HUES64 (cell line): ENCODE data around the gene GPR160.

Experiments used
- H3K27ac ChIP-seq: 2 replicates; pipeline ENCODE4 v1.7.0; 2013; ENCODE audit warnings: low read depth, low read length, inconsistent platforms
- H3K27me3 ChIP-seq: 2 replicates; pipeline ENCODE4 v1.6.1; 2013; ENCODE audit warnings: mild to moderate bottlenecking, low read length; ENCODE audit not compliant: insufficient read depth
- H3K36me3 ChIP-seq: 2 replicates; pipeline ENCODE4 v1.6.1; 2013; ENCODE audit warnings: mild to moderate bottlenecking, low read length; ENCODE audit not compliant: insufficient read depth
- H3K4me1 ChIP-seq: 2 replicates; pipeline ENCODE4 v1.6.1; 2013; ENCODE audit warnings: mild to moderate bottlenecking, low read length, moderate library complexity; ENCODE audit not compliant: insufficient read depth
- H3K4me3 ChIP-seq: 2 replicates; pipeline ENCODE4 v1.5.1; 2013; ENCODE audit warnings: mild to moderate bottlenecking, low read length, moderate library complexity
- H3K9ac ChIP-seq: 2 replicates; pipeline ENCODE4 v1.6.1; 2013; ENCODE audit warnings: mild to moderate bottlenecking, low read depth, low read length
- H3K9me3 ChIP-seq: 2 replicates; pipeline ENCODE4 v1.6.1; 2013; ENCODE audit warnings: low read depth, low read length; ENCODE audit not compliant: insufficient read depth
- WGBS: fragments of 150-250, 120-280 bp; methylation state at CpG from one replicate; pipeline ENCODE4 v1.1.7; 2013; ENCODE audit warnings: missing lambda C conversion rate; 5-methylcytosine and 5-hydroxymethylcytosine counted together

GPR160 gene

GRCh38 chr3:170052398-170052797 lies 14.6 kb downstream of the GPR160 start:
- Histone ChIP-seq H3K4me1 (peaks cover 11% of the 10 kb centered on the region), H3K9ac (no peak overlapping the region), H3K27ac (no peak overlapping the region), H3K4me3 (no peak overlapping the region), H3K27me3 (no peaks in the 10 kb centered on the region), H3K9me3 (peaks cover 4% of the 10 kb centered on the region; the same call in 1 of the 2 replicates), H3K36me3 (no peaks in the 10 kb centered on the region)

DNA sequence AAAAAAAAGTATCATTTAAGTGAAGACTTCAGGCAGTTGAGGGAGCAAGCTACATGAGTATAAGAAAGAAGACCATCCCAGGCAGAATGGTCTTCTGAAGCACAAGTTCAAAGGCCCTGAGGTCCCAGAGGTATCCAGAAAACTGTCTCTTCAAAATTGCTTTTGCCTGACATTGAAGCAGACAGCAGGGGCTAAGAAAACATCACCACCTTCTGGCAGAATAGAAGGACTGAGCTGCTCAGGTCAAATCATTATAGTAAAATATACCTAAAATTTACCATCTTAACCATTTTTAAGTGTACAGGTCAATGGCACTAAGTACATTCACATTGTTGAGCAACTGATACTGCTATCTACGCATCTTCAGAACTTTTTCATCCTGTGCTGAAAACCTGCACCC lies 16.4 kb downstream of the GPR160 start:
- Histone ChIP-seq H3K4me1 (peaks cover 29% of the 10 kb centered on the region), H3K27me3 (no peaks in the 10 kb centered on the region), H3K9me3 (peaks cover 4% of the 10 kb centered on the region; the same call in 1 of the 2 replicates), H3K9ac (no peak overlapping the region), H3K36me3 (no peaks in the 10 kb centered on the region), H3K4me3 (no peak overlapping the region), H3K27ac (no peak overlapping the region)
- WGBS: 87% methylated on average over 1 of the region's 1 CpG

- Histone ChIP-seq H3K27ac (no peak overlapping the region), H3K4me3 (no peak overlapping the region), H3K9ac (no peak overlapping the region), H3K9me3 (peaks cover 4% of the 10 kb centered on the region; the same call in 1 of the 2 replicates), H3K36me3 (no peaks in the 10 kb centered on the region), H3K4me1 (peaks cover 39% of the 10 kb centered on the region), H3K27me3 (no peaks in the 10 kb centered on the region)
- WGBS: 93% methylated on average over 5 of the region's 5 CpGs
These were observed 17.4 kb downstream of the GPR160 start for GRCh38 chr3:170055209-170055608.

DNA sequence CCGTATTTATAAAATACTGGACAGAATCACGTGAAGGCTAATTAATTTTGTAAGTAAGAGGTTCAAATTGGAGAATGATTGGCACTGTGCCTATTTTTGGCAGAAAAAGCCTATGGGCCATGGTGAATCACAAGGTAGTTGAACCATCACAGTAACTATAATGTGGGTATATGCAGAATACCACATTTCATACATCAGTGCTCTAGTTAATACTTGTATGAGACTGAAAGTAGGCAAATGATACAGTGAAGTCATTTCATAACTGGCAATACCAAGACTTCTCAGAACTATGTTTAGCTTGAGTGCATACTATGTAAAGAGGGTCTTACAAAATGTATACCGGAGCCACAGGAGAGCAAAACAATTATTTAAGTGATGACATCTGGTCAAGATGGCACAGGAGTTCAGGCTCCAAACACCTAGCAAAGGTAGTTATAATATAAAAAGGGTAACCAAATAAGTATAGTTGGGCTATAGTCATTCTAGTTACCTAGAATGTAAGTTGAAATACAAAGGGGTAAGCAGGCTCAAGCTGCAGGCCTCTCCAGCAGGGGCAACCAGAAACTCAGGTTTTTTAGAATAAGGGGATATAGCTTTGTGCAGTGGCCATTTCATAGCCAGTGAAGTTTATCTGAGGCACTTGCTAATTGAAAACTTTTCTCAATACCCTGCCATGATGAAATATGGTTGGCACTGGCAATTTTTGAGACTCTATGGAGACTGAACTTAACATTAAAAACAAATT lies 19.1 kb downstream of the GPR160 start:
- H3K27ac ChIP-seq: no peak overlapping the region
- peaks cover 40% of the 10 kb centered on the region for H3K4me1 ChIP-seq
- 93% methylated on average over 3 of the region's 3 CpGs for WGBS

GRCh38 chr3:170057550-170057949 lies 19.8 kb downstream of the GPR160 start:
- 90% methylated on average over 2 of the region's 3 CpGs for WGBS
- peaks cover 40% of the 10 kb centered on the region for H3K4me1 ChIP-seq
- no peaks in the 10 kb centered on the region for H3K27me3 ChIP-seq
- H3K4me3 ChIP-seq: no peak overlapping the region
- H3K27ac ChIP-seq: no peak overlapping the region
- no peaks in the 10 kb centered on the region for H3K36me3 ChIP-seq
- no peaks in the 10 kb centered on the region for H3K9me3 ChIP-seq
- H3K9ac ChIP-seq: no peak overlapping the region

More for the DNA sequence above, 19.1 kb downstream of the GPR160 start:
- Histone ChIP-seq H3K4me3 (no peak overlapping the region), H3K27me3 (no peaks in the 10 kb centered on the region), H3K36me3 (no peaks in the 10 kb centered on the region), H3K9me3 (peaks cover 4% of the 10 kb centered on the region; the same call in 1 of the 2 replicates), H3K9ac (no peak overlapping the region)

DNA sequence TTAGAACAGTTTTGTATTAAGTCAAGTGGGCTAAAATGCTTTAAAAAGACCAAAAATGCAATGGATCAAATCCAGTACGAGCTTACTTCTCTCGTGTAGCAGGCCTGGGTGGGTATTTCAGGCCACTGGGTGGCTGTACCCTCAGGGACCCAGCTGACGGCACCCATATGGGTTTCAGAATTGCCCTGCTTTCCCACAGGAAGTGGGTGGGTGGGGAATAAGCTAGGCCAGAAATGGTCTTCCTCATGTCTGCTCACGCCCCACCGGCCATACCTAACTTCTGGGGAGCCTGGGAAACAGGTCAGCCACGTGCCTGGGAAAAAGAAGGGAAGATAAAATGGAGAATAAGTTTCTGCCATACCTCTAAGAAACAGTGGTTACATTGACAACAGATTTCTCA lies 20.3 kb downstream of the GPR160 start:
- H3K4me3 ChIP-seq: no peak overlapping the region
- H3K9ac ChIP-seq: no peak overlapping the region
- no peaks in the 10 kb centered on the region for H3K9me3 ChIP-seq
- no peak overlapping the region for H3K27ac ChIP-seq
- peaks cover 40% of the 10 kb centered on the region for H3K4me1 ChIP-seq
- H3K36me3 ChIP-seq: no peaks in the 10 kb centered on the region
- WGBS: 85% methylated on average over 6 of the region's 6 CpGs
- H3K27me3 ChIP-seq: no peaks in the 10 kb centered on the region

DNA sequence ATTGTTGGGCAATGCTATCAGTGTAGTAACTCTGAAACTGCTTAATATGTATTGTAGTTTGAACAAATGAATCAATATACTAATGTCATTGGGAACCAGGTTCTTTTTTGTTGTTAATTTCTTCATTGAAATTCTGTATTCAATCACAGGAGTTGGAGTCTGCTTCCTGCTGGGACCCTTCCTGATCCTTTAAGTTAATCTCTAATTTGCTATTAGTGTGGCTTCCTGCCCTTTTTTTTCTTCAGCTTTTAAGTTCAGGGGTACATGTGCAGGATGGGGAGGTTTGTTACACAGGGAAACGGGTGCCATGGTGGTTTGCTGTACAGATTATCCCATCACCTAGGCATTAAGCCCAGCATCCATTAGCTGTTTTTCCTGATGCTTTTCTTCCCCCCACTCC lies 21.7 kb downstream of the GPR160 start:
- Histone ChIP-seq H3K9me3 (no peaks in the 10 kb centered on the region), H3K4me3 (no peak overlapping the region), H3K4me1 (peaks cover 40% of the 10 kb centered on the region), H3K27me3 (no peaks in the 10 kb centered on the region), H3K27ac (peak overlapping the region; percentile 5; the same call in 1 of the 2 replicates), H3K9ac (no peak overlapping the region), H3K36me3 (no peaks in the 10 kb centered on the region)
- WGBS: 57% methylated on average over 1 of the region's 1 CpG

DNA sequence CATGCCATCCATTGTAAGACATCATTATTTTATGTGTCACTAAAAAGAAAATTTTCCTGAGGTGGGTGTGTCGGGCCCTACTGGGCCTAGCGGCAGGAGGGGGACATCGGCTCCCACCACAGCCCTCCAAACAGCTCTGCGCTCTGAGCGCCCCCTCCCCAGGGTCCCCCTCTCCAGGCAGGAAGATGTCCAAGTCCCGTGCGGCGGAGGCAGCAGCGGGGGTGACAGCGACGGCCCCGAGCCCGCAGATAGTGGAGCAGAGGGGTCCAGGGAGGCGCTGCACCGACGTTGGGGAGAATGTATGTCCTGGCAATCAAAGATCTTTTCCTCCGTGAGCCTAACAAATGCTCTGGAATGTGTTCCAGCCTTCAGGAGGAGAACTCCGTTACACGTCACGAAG lies 24.3 kb downstream of the GPR160 start:
- H3K36me3 ChIP-seq: no peaks in the 10 kb centered on the region
- no peak overlapping the region for H3K9ac ChIP-seq
- no peak overlapping the region for H3K27ac ChIP-seq
- no peaks in the 10 kb centered on the region for H3K9me3 ChIP-seq
- peaks cover 32% of the 10 kb centered on the region for H3K4me1 ChIP-seq
- WGBS: 95% methylated on average over 20 of the region's 20 CpGs
- H3K27me3 ChIP-seq: no peaks in the 10 kb centered on the region
- H3K4me3 ChIP-seq: no peak overlapping the region

DNA sequence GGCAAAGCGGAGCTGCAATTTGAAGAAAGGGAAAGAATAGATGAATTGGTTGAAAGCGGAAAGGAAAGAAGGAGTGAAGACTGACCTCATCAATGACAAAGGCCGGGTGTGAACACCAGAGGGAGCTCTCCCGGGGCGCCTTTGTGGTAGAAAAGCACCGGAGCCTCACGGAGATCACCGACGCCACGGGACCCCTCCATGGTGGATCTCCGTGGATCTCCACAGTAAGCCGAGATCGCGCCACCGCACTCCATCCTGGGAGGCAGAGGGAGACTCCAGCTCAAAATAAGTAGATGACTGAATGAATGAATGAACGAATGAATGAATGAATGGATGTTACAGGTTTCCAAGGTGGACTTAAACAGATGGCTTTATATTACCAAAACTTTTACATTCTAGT lies 25.0 kb downstream of the GPR160 start:
- peaks cover 25% of the 10 kb centered on the region for H3K4me1 ChIP-seq
- no peak overlapping the region for H3K9ac ChIP-seq
- H3K4me3 ChIP-seq: no peak overlapping the region
- H3K9me3 ChIP-seq: no peaks in the 10 kb centered on the region
- H3K27me3 ChIP-seq: no peaks in the 10 kb centered on the region
- H3K27ac ChIP-seq: no peak overlapping the region
- whole genome bisulfite sequencing: 94% methylated on average over 16 of the region's 16 CpGs
- no peaks in the 10 kb centered on the region for H3K36me3 ChIP-seq

DNA sequence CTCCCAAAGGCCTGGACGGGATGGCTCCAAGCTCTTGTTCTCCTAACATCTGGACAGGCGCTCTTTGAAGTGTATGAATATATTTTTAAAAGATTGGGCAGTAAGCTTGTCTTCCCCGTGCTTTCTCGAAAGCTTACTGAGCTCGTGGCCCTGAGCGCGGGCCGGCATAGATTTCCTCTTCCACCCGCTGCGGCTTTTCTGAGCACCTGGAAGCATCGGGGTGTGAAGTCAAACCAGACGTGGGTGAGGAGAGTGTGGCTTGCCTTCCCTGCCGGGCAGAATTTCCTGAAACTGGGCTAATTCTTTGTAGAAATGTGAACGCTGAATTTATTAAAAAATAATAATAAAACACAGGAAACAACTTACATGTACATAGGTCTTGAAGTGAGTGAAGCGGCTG lies 25.9 kb downstream of the GPR160 start:
- H3K4me3 ChIP-seq: no peak overlapping the region
- WGBS: 96% methylated on average over 13 of the region's 15 CpGs

GRCh38 chr3:170064108-170064507 lies 26.3 kb downstream of the GPR160 start:
- H3K27me3 ChIP-seq: no peaks in the 10 kb centered on the region
- H3K27ac ChIP-seq: no peak overlapping the region
- no peak overlapping the region for H3K9ac ChIP-seq
- no peaks in the 10 kb centered on the region for H3K9me3 ChIP-seq
- WGBS: 94% methylated on average over 18 of the region's 18 CpGs
- H3K36me3 ChIP-seq: no peaks in the 10 kb centered on the region
- H3K4me1 ChIP-seq: peaks cover 12% of the 10 kb centered on the region
- no peak overlapping the region for H3K4me3 ChIP-seq

More for the DNA sequence above, 25.9 kb downstream of the GPR160 start:
- Histone ChIP-seq H3K36me3 (no peaks in the 10 kb centered on the region), H3K27me3 (no peaks in the 10 kb centered on the region), H3K9me3 (no peaks in the 10 kb centered on the region), H3K27ac (no peak overlapping the region), H3K9ac (no peak overlapping the region), H3K4me1 (peaks cover 16% of the 10 kb centered on the region)
